ENCODE results near the gene ANGEL1. TPM values are rescaled to one million over a fixed set of nuclear protein-coding genes. Genes with fewer than 3 reads are reported as not detected.

ANGEL1 gene, protein sequence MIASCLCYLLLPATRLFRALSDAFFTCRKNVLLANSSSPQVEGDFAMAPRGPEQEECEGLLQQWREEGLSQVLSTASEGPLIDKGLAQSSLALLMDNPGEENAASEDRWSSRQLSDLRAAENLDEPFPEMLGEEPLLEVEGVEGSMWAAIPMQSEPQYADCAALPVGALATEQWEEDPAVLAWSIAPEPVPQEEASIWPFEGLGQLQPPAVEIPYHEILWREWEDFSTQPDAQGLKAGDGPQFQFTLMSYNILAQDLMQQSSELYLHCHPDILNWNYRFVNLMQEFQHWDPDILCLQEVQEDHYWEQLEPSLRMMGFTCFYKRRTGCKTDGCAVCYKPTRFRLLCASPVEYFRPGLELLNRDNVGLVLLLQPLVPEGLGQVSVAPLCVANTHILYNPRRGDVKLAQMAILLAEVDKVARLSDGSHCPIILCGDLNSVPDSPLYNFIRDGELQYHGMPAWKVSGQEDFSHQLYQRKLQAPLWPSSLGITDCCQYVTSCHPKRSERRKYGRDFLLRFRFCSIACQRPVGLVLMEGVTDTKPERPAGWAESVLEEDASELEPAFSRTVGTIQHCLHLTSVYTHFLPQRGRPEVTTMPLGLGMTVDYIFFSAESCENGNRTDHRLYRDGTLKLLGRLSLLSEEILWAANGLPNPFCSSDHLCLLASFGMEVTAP
- total RNA-seq = 10 to 100 TPM; 12.9 to 13.2 TPM
- long read RNA-seq, full-length matches to known transcripts = 5 of 17 reads
- long read RNA-seq, partial matches to known transcripts = 1 of 17 reads
- long read RNA-seq, other reads (novel, unspliced or antisense) = 11 of 17 reads

DNA sequence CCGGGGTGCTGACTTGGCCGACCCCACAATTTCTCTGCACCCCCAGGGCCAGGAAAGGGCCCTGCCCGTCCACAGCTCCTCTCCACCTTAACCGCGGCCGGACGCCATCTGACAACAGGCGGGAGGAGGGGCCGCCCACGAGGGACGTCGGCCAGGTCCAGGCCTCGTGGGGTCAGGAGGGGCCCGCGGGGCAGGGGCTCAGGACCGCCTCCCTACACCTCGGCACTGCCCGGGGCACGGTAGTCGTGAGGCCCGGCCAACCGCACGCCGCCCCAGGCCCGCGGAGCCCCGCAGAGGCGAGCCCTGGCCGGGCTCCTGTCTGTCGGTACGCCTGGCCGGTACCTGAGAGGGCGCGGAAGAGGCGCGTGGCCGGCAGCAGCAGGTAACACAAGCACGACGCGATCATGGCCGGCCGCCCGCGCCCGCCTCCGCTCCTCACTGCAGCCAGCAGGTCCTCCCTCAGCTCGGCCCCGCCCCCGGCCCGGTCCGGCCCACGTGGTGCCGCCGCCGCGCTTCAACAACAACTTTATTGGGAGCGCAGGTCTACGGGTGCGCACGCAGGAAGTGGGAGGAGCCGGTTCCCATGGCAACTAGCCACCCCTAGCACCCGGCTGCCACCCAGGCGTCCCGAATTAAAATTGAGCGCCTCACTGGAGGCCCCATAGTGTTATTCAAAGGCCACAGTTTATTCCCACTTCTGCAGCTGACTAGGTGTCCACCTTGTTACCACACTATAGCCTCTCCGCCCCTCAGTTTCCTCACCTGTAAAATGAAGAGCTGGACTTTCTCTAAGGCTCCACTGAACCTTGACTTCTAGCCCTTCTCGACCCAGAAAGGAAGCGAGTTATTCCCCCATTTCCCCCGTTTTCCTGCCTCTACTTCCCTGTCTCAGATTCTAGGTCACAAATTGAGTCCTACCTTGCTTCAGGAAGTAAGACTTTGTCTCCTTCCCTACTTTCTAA lies at the start of gene ANGEL1:
Gene ANGEL1 (minus strand): TSS at position 461 of the 962 bp plus-strand sequence. CDS start 55 bp downstream, at position 406.
- peak; percentile 95 to 99 for DNase-seq
- peak; percentile 92 for ATAC-seq
- intact Hi-C loops (cut with DNase I, micrococcal nuclease) = no loop called here

DNA sequence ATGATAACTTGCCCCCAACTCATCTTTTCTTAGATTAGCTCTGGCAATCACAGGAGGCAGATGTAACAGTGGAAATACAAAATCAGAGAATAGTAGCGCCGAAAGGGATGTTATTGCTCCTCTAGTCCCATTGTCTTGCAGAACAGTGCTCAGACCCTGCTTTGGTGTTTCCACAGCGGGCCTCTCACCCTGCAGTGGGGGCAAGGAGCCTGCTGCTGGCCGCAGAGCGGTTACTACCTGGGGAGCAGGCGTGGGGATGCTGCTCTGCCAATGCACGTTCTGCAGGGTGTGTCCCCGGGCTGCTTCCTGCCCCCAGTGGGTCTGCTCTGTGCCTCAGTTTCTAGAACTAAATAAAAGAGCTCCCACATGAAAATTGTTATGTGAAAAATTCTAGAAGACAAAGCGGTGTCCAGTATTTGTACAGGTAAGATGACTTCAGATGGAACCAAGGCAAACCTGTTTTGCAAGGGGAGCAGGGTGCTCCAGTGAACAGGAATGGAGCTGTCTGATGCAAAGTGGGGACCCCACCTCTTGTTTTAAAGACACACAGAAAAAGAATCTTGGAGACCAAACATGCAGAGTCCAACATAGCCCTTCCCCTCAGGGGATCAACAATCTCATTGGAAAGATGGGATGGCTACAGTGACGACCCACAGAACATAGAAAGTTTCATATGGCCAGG lies 49.0 kb upstream of the ANGEL1 start:
- intact Hi-C loops (cut with DNase I, micrococcal nuclease) = no loop called here
- ATAC-seq (no peak), DNase-seq (no peak)

DNA sequence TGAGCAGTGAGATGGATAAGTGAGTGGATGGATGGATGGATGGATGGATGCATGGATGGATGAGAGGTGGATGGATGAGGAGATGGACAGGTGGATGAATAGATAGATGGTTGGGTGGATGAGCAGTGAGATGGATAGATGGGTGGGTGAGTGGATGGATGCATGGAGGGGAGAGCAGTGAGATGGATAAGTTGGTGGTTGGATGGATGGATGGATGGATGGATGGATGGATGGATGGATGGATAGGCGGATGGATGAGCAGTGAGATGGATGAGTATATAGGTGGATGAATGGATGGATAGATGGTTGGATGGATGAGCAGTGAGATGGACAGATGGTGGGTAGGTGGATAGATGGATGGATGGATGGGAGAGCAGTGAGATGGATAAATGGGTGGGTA lies 44.1 kb upstream of the ANGEL1 start:
- ATAC-seq (no peak), DNase-seq (no peak)
- intact Hi-C loops (cut with DNase I, micrococcal nuclease) = no loop called here

DNA sequence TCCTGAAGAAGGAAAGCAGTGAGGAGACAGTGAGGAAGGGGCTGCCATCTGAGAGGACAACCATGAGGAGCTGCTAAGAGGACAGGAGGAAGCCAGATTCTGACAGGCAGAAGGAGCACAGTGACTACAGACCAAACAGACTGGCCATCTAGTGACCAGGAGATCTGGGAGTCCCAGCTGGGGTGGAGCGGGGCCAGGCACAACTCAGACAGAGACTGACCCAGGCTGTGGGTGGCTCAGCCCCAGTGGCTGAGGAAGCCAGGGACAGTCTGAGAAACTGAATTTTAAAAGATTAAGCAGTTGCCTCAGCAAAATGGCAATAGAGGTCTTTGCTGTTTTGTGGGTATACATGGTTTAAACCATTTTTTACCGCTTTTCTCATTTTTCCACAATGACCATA lies 42.4 kb upstream of the ANGEL1 start:
- DNase-seq = no peak
- intact Hi-C loops (cut with DNase I, micrococcal nuclease) = no loop called here
- no peak for ATAC-seq

DNA sequence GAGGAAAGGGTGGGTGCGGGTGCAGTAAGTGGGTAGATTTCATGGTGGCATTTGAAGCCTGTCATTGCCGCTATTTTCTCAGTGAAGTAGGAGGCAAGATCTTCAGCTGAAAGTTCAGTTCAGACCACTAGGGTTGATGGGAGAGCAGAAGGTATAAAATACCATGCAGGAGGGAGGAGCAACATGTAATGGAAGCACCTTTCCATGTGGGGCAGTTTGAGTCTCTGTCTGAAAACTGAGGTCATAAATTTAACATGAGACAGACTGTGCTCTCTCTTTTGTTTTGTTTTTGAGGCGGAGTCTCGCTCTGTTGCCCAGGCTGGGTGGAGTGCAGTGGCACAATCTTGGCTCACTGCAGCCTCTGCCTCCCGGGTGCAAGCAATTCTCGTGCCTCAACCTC lies 36.2 kb upstream of the ANGEL1 start:
- DNase-seq (no peak), ATAC-seq (peak; percentile 81)
- intact Hi-C loops (cut with DNase I, micrococcal nuclease) = no loop called here

DNA sequence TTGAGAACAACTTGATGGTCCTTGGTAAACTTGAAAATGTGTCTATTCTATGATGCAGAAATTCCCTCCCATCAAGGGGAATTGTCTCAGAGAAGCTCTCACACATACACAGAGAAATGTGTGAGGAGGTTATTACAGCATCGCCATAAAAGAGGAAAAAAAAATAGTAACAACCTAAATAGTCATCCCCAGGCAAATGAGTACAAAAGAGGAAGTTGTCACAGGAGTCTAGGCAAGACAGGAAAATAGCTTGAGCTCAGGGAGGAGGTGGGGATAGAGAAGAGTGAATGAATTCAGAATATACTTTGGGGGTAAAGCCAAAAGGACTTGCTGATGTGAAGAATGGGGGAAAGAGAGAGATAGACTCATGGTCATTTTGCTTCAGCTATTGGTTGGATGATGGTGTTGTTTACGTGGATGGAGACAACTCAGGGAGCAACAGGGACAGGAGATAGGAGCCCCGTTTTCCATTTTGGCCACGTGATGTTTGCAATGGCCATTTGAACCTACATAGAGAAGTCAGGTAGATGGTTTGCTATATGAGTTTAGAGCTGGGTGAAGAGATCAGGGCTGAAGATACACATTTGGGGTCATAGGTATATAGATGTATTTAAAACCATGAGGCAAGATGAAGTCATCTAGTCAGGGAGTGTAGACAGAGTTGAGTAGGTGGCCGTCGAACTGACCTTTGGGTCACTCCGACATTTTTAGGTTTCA lies 33.8 kb upstream of the ANGEL1 start:
- no peak for ATAC-seq
- intact Hi-C loops (cut with DNase I, micrococcal nuclease) = no loop called here
- no peak for DNase-seq

DNA sequence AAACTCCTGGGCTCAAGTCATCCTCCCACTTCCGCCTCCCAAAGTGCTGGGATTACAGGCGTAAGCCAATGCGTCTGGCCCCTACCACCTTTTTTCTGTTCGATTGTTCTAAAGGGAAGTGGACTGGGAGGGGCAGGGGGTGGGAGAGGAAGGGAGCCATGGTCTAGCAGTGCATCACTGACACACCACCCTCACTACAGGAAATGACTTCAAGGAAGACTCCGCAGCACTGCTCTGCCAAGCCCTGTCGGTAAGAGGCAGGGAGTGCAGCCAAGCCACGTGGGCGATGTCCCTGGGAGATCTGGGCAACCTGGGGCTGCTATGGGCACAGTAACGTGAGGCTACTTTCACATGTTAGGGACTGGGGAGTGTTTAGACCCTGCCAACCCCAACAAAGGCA lies 31.5 kb upstream of the ANGEL1 start:
- intact Hi-C loops (cut with DNase I, micrococcal nuclease) = no loop called here
- DNase-seq (peak; percentile 31 to 44), ATAC-seq (peak; percentile 72)

DNA sequence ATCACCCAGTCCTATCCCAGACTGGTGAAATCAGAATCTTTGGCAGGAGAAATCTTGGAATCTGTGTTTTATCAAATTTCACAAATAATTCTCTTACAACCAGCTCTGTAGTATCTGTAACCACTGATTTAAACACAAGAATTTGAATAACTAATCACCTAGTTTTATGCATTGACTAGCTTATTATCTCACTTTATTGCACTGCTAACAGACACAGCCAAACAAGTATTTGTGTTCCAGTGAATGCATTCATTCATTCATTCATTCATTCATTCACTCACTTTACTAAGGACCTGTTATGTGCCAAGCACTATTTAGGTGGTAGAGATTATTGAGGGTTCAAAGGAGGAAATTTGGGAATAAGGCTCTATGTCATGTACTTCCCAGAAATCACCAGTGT lies 29.7 kb upstream of the ANGEL1 start:
- intact Hi-C loops (cut with DNase I, micrococcal nuclease) = no loop called here
- ATAC-seq (no peak), DNase-seq (no peak)

DNA sequence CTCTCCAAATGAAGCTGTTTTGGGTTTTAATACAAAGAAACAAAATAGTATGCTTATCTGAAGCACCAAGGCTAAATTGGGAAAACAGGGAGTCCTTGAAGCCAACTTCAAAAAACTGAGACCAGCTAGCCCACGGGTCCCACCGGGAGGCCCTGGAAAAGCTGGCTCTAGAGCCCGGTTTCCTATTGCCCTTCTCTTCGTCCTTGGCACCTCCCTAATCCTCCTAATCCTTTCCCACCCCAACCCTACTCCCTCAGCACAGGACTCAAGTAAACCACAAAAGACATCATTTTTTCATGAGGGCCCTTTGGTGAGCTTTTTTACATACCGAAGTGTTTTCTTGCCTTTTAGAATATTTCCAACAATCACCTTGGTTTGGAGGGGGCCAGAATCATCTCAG lies 24.8 kb upstream of the ANGEL1 start:
- ATAC-seq (no peak), DNase-seq (no peak)
- intact Hi-C loops (cut with DNase I, micrococcal nuclease) = no loop called here

DNA sequence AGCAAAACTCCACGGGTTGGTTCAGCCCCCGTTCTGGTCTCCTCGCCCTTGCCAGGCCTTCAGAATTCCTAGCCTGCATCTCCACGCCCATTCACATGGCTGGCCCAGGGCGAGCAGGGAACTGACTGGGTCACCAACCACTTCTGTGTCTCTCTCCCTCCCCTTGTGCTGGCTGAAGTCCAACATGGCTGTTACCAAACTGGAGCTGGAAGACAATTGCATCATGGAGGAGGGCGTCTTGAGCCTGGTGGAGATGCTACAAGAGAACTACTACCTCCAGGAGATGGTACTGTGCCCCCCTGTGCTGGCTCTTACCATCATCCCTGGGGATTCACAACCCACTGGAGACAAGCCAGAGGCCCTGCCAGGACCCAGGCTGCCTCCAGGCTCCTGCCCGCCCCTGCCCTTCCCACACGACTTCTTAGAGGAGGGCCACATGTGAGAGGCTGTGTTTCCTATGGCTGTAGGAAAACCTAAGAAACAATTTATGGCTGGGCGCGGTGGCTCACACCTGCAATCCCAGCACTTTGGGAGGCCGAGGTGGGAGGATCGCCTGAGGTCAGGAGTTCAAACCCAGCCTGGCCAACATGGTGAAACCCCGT lies 23.4 kb upstream of the ANGEL1 start:
- ATAC-seq = no peak
- intact Hi-C loops (cut with DNase I, micrococcal nuclease) = no loop called here
- DNase-seq = no peak

DNA sequence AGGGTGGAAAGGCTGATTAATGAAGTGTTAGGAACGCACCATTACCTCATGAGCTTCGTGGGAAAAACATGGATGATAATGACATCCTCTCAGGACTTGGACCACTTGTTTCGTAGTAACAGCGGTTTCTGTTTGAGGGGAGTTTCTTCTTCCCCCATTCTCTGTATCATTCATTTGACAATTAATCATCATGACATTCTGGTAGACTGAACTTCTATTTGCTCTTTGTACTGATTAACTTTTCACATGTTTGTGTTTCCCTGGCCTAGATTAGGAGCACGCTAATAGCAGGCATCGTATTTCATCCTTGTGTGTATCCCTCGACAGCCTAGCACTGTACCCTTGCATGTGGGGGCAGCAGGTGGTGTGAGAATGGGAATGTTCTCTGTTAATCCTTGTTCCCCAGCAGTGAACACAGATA lies 21.6 kb upstream of the ANGEL1 start:
- ATAC-seq = no peak
- intact Hi-C loops (cut with DNase I, micrococcal nuclease) = no loop called here
- DNase-seq = no peak

DNA sequence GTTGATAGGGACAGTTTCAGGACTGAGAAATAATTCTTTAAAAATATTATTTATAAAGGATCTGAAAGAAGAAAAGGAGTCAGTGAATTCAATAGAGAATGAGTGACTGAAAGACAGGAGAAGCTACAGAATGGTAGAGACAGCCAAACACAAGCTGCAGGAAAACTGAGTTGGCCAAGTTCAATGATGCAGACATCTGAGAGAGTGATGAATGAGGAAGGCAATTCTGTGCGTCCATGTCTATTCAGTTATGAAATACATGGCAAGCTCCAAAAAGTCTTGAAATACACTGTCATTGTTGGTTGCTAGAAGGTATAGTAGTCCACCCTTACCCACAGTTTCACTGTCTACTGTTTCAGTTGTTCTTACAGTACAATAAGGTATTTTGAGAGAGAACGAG lies 20.3 kb upstream of the ANGEL1 start:
- DNase-seq (no peak), ATAC-seq (no peak)

DNA sequence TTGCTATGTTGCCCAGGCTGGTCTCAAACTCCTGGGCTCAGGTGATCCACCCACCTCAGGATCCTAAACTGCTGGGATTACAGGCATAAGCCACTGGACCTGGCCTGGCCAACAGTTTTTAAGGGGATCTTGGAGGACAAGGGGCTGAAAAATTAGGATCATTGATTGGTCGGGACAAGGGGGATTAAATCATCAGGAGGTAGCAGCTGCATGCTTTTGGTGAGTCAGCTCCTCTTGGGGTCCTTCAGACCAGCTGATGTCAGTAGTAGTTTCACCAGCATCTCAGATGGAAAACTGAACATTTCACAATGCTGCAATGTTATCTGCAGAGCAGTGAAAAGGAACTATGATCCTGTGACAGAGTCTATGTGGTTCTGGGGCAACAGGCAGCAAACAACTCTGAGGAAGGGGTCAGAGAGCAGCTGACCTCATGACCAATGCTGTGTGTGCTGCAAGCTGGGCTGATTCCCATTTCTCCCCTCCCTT lies 19.9 kb upstream of the ANGEL1 start:
- DNase-seq (no peak), ATAC-seq (no peak)
- intact Hi-C loops (cut with DNase I, micrococcal nuclease) = no loop called here

More for the DNA sequence above, 20.3 kb upstream of the ANGEL1 start:
- intact Hi-C loops (cut with DNase I, micrococcal nuclease) = no loop called here

DNA sequence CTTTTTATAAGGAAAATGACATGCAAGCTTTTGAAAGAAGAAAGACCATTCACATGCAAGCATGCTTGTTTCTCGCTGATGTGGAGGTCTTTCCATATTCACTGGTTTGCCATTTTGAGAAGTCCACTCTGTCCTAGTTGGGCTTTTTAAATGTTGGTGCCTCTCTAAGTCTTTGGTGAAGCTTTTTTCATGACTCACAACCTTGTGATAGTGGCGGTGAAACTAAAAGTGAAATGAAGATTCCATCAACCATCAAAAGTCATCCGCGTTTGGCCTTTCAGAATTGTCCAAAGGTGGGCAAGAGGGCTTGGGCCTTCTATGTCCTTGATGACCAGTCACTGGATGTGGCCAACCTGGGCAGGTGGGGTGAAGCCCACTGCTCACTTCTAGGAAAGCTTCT lies 17.9 kb upstream of the ANGEL1 start:
- intact Hi-C loops (cut with DNase I, micrococcal nuclease) = no loop called here
- no peak for ATAC-seq
- no peak for DNase-seq

DNA sequence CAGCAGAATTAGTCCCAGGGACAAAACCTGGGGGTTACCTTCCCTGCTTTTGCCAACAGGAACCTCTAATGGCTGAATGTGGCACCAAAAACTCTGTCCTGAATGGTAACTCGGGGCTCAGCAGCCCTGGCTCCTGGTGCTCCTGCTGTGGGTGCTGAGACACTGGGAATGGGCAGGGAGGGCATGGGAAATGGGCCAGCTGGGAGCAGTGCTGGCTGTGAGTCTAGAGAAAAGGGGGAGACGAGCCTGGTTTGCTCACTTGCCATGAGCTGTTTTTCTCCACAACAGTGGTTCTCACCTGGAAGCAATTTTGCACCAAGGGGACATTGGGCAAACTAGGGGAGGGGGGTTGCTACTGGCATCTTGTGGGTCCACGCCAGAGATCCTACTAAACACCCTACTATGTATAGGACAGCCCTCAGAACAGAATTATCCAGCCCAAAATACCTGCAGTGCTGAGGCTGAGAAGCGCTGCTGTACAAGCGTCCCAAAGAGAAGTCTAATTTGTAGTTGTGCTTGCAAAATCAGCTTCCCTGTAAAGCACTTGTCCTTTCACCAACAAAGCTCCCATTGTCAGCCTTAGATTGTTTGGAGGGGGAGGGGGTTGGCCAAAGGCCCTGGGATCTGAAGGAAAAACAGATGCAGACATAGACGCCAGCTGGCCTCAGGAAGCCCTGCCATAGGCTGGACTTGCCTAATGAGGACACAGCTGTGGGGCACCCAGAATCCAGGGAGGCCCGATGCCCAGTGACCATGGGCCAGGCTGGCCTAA lies 17.2 kb upstream of the ANGEL1 start:
- ATAC-seq = peak; percentile 31
- intact Hi-C loops (cut with DNase I, micrococcal nuclease) = no loop called here
- peak in 1 of 2 donors; percentile 36 for DNase-seq

DNA sequence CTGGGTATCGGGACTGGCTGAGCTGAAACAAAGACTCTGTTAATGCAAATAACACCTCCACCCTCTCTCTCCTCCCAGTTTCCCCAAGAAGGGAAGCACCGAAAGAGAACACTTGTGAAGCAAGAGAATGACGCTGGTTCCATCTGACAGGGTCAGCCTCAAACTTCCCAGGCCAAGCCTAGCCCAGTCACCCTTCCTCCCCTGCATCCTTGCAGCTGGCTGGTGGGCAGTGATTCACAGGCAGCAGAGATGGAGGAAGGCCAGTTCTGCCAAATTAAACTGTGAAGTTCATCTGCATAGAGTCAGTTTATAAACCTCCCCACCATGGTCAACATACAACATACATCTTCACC lies 16.3 kb upstream of the ANGEL1 start:
- ATAC-seq (no peak), DNase-seq (no peak)
- intact Hi-C loops (cut with DNase I, micrococcal nuclease) = no loop called here
